Mesenchymal stem cell (in vitro differentiated cells and primary cell): ENCODE results near the gene CD2AP.

ENCODE experiments used
- DNase-seq: peaks from one replicate; pipeline ENCODE4 v3.0.0-alpha.2; 2013
- H2AFZ ChIP-seq: one replicate; pipeline ENCODE4 v1.6.1; 2013; ENCODE audit warnings: low read depth, mild to moderate bottlenecking, control low read depth, inconsistent platforms, low read length, moderate library complexity
- H2AK5ac ChIP-seq: 2 replicates; pipeline ENCODE4 v1.6.1; 2013; ENCODE audit warnings: low read length, moderate library complexity, mild to moderate bottlenecking, inconsistent platforms; ENCODE audit not compliant: severe bottlenecking
- H2BK120ac ChIP-seq: one replicate; pipeline ENCODE4 v1.6.1; 2013; ENCODE audit warnings: low read depth, mild to moderate bottlenecking, inconsistent platforms, low read length, moderate library complexity
- H2BK12ac ChIP-seq, 2 experiments: one replicate each; pipeline ENCODE4 v1.6.1; 2013; ENCODE audit warnings: inconsistent platforms in 2 of 2, low read length in 2 of 2, mild to moderate bottlenecking in 2 of 2, moderate library complexity in 2 of 2, control low read depth in 1 of 2
- H2BK15ac ChIP-seq: one replicate; pipeline ENCODE4 v1.6.1; 2013; ENCODE audit warnings: mild to moderate bottlenecking, low read depth, inconsistent platforms; ENCODE audit not compliant: poor library complexity, severe bottlenecking
- H2BK5ac ChIP-seq: 2 replicates; pipeline ENCODE4 v1.6.1; 2013; ENCODE audit warnings: low read depth, mild to moderate bottlenecking, low read length, control low read depth, inconsistent platforms; ENCODE audit not compliant: poor library complexity, severe bottlenecking
- H3K14ac ChIP-seq, 2 experiments: one replicate each; pipeline ENCODE4 v1.6.1; 2013; ENCODE audit warnings: inconsistent platforms in 2 of 2, low read length in 2 of 2, control low read depth in 1 of 2, mild to moderate bottlenecking in 1 of 2, moderate library complexity in 1 of 2
- H3K18ac ChIP-seq, 2 experiments: one replicate each; pipeline ENCODE4 v1.6.1; 2013; ENCODE audit warnings: inconsistent platforms in 2 of 2, low read length in 2 of 2, control low read depth in 1 of 2, low read depth in 1 of 2, mild to moderate bottlenecking in 1 of 2
- H3K23ac ChIP-seq, 2 experiments: one replicate each; pipeline ENCODE4 v1.6.1; 2013; ENCODE audit warnings: inconsistent platforms in 2 of 2, low read length in 2 of 2, mild to moderate bottlenecking in 2 of 2, moderate library complexity in 2 of 2, control low read depth in 1 of 2
- H3K27ac ChIP-seq: 2 replicates; pipeline ENCODE4 v1.5.1; 2013; ENCODE audit warnings: mild to moderate bottlenecking, moderate library complexity, low read length, control low read depth, inconsistent platforms; ENCODE audit not compliant: poor library complexity, severe bottlenecking
- H3K27me3 ChIP-seq, 2 experiments: 2 replicates each; pipeline versions ENCODE4 v1.6.1 to v1.7.0; 2013; ENCODE audit warnings: low read length in 2 of 2, mild to moderate bottlenecking in 2 of 2, moderate library complexity in 2 of 2, control low read depth in 1 of 2, inconsistent platforms in 1 of 2; ENCODE audit not compliant: control insufficient read depth in 1 of 2, insufficient read depth in 1 of 2
- H3K36me3 ChIP-seq, 2 experiments: 2 replicates each; pipeline versions ENCODE4 v1.6.1 to v1.7.0; 2013; ENCODE audit warnings: low read length in 2 of 2, control low read depth in 1 of 2, inconsistent platforms in 1 of 2, low read depth in 1 of 2, mild to moderate bottlenecking in 1 of 2; ENCODE audit not compliant: insufficient read depth in 2 of 2, control insufficient read depth in 1 of 2
- H3K4ac ChIP-seq, 2 experiments: one replicate each; pipeline ENCODE4 v1.6.1; 2013; ENCODE audit warnings: inconsistent platforms in 2 of 2, low read length in 2 of 2, mild to moderate bottlenecking in 2 of 2, moderate library complexity in 2 of 2, control low read depth in 1 of 2, low read depth in 1 of 2
- H3K4me1 ChIP-seq: 2 replicates; pipeline ENCODE4 v1.6.1; 2013; ENCODE audit warnings: low read depth, low read length, control low read depth; ENCODE audit not compliant: control insufficient read depth, insufficient read depth
- H3K4me2 ChIP-seq: 2 replicates; pipeline ENCODE4 v1.6.1; 2013; ENCODE audit warnings: low read length, mild to moderate bottlenecking, inconsistent platforms; ENCODE audit not compliant: poor library complexity, severe bottlenecking
- H3K4me3 ChIP-seq, 2 experiments: 2 replicates each; pipeline versions ENCODE4 v1.5.1 to v1.7.0; 2013; ENCODE audit warnings: low read length in 2 of 2, mild to moderate bottlenecking in 2 of 2, control low read depth in 1 of 2, low read depth in 1 of 2; ENCODE audit not compliant: insufficient read depth in 1 of 2
- H3K79me1 ChIP-seq: replicated peaks from 2 replicates; pipeline ENCODE4 v1.6.1; 2013; ENCODE audit warnings: mild to moderate bottlenecking, control low read depth, low read length, inconsistent platforms; ENCODE audit not compliant: poor library complexity, severe bottlenecking
- H3K9ac ChIP-seq: 2 replicates; pipeline ENCODE4 v1.7.0; 2013; ENCODE audit warnings: mild to moderate bottlenecking, low read length, moderate library complexity
- H3K9me3 ChIP-seq: 2 replicates; pipeline ENCODE4 v1.7.0; 2013; ENCODE audit warnings: mild to moderate bottlenecking, low read length; ENCODE audit not compliant: control insufficient read depth
- H4K8ac ChIP-seq: one replicate; pipeline ENCODE4 v1.6.1; 2013; ENCODE audit warnings: inconsistent platforms, mild to moderate bottlenecking, low read length, moderate library complexity
- H4K91ac ChIP-seq: one replicate; pipeline ENCODE4 v1.6.1; 2013; ENCODE audit warnings: mild to moderate bottlenecking, low read length, inconsistent platforms
- WGBS: methylation state at CpG from one replicate; pipeline ENCODE4 v1.1.7; 2013; ENCODE audit warnings: mixed read lengths; 5-methylcytosine and 5-hydroxymethylcytosine counted together

Gene CD2AP

GRCh38 chr6:47434372-47435253 lies 43.0 kb upstream of the CD2AP start:
- WGBS = no CpG with 5 or more reads among the region's 2 CpGs
- no peak overlapping the region for H2AFZ ChIP-seq
- no peaks in the 10 kb centered on the region for H3K79me1 ChIP-seq
- H2BK15ac ChIP-seq = no peak overlapping the region
- no peaks in the 10 kb centered on the region for H3K36me3 ChIP-seq
- H3K27me3 ChIP-seq = no peaks in the 10 kb centered on the region
- H3K4me2 ChIP-seq = no peak overlapping the region
- peak; percentile 8 for DNase-seq
- H3K4ac ChIP-seq = no peak overlapping the region
- H2BK5ac ChIP-seq = no peak overlapping the region
- H3K27ac ChIP-seq = no peak overlapping the region
- H2AK5ac ChIP-seq = no peak overlapping the region
- no peak overlapping the region for H2BK12ac ChIP-seq
- no peak overlapping the region for H2BK120ac ChIP-seq
- H3K23ac ChIP-seq = no peak overlapping the region
- H3K18ac ChIP-seq = no peak overlapping the region
- H3K4me3 ChIP-seq = no peak overlapping the region
- H3K9me3 ChIP-seq = no peaks in the 10 kb centered on the region
- H3K14ac ChIP-seq = no peak overlapping the region
- H4K8ac ChIP-seq = no peak overlapping the region
- H3K4me1 ChIP-seq = no peaks in the 10 kb centered on the region
- H4K91ac ChIP-seq = no peak overlapping the region
- no peak overlapping the region for H3K9ac ChIP-seq

GRCh38 chr6:47435254-47435612 lies 42.4 kb upstream of the CD2AP start:
- Histone ChIP-seq H4K91ac (no peak overlapping the region), H2BK5ac (no peak overlapping the region), H3K23ac (no peak overlapping the region), H2AK5ac (no peak overlapping the region), H2AFZ (no peak overlapping the region), H3K4me1 (no peaks in the 10 kb centered on the region), H3K27me3 (no peaks in the 10 kb centered on the region), H3K27ac (no peak overlapping the region), H3K4me2 (no peak overlapping the region), H3K9me3 (no peaks in the 10 kb centered on the region), H2BK15ac (no peak overlapping the region), H2BK12ac (no peak overlapping the region), H3K4ac (no peak overlapping the region), H3K36me3 (no peaks in the 10 kb centered on the region), H3K18ac (no peak overlapping the region), H3K9ac (no peak overlapping the region), H3K79me1 (no peaks in the 10 kb centered on the region), H3K14ac (no peak overlapping the region), H4K8ac (no peak overlapping the region), H3K4me3 (no peak overlapping the region), H2BK120ac (no peak overlapping the region)
- no peak for DNase-seq
- WGBS = 97% methylated on average over 2 of the region's 2 CpGs

- no peak overlapping the region for H4K91ac ChIP-seq
- WGBS = 89% methylated on average over 4 of the region's 4 CpGs
These were observed 40.0 kb upstream of the CD2AP start for GRCh38 chr6:47437592-47437991.

GRCh38 chr6:47438481-47439347 lies 38.9 kb upstream of the CD2AP start:
- Histone ChIP-seq H3K9ac (no peak overlapping the region), H3K4me2 (no peak overlapping the region), H2AFZ (no peak overlapping the region), H3K18ac (no peak overlapping the region), H4K8ac (no peak overlapping the region), H3K9me3 (no peaks in the 10 kb centered on the region), H3K36me3 (no peaks in the 10 kb centered on the region), H2BK15ac (no peak overlapping the region), H4K91ac (no peak overlapping the region), H2BK12ac (no peak overlapping the region), H2BK5ac (no peak overlapping the region), H2BK120ac (no peak overlapping the region), H2AK5ac (no peak overlapping the region), H3K4me3 (no peak overlapping the region), H3K23ac (no peak overlapping the region), H3K79me1 (no peaks in the 10 kb centered on the region), H3K4ac (no peak overlapping the region), H3K27ac (no peak overlapping the region), H3K4me1 (no peaks in the 10 kb centered on the region), H3K27me3 (no peaks in the 10 kb centered on the region), H3K14ac (no peak overlapping the region)
- DNase-seq = no peak
- 93% methylated on average over 8 of the region's 8 CpGs for WGBS

More at GRCh38 chr6:47437592-47437991, 40.0 kb upstream of the CD2AP start:
- Histone ChIP-seq H2AK5ac (no peak overlapping the region), H2BK120ac (no peak overlapping the region), H3K4me3 (no peak overlapping the region), H2BK12ac (no peak overlapping the region), H3K27me3 (no peaks in the 10 kb centered on the region), H2AFZ (no peak overlapping the region), H3K4ac (no peak overlapping the region), H3K9me3 (no peaks in the 10 kb centered on the region), H3K18ac (no peak overlapping the region), H3K4me2 (no peak overlapping the region), H3K14ac (no peak overlapping the region), H3K36me3 (no peaks in the 10 kb centered on the region), H3K79me1 (no peaks in the 10 kb centered on the region), H2BK5ac (no peak overlapping the region), H3K9ac (no peak overlapping the region), H3K23ac (no peak overlapping the region), H4K8ac (no peak overlapping the region), H2BK15ac (no peak overlapping the region), H3K27ac (no peak overlapping the region), H3K4me1 (no peaks in the 10 kb centered on the region)
- no peak for DNase-seq
